ENCODE measurements around the gene SLC22A4.

SLC22A4 gene

GRCh38 chr5:132277971-132278853 is 16.0 kb upstream of the SLC22A4 start:
- no peak overlapping the region for H3K4me3 ChIP-seq (ENCODE audit: insufficient read depth in 1 of 2, low read depth in 1 of 2, low read length in 2 of 2)
- H3K79me1 ChIP-seq (replicated peaks; ENCODE audit: low read length, poor library complexity, severe bottlenecking), result peaks cover 2% of the 10 kb centered on the region
- H3K23ac ChIP-seq (ENCODE audit: low read length in 2 of 2), result no peak overlapping the region
- peaks cover 7% of the 10 kb centered on the region for H3K4me1 ChIP-seq (ENCODE audit: control insufficient read depth, insufficient read depth, low read depth, low read length)
- H2BK120ac ChIP-seq (ENCODE audit: low read depth, low read length), result no peak overlapping the region
- no peak overlapping the region for H4K8ac ChIP-seq (ENCODE audit: low read length)
- WGBS, result 97% methylated on average over 6 of the region's 6 CpGs
- no peak overlapping the region for H3K18ac ChIP-seq (ENCODE audit: low read depth in 1 of 2, low read length in 2 of 2)
- no peak overlapping the region for H2BK12ac ChIP-seq (ENCODE audit: low read length in 2 of 2)
- peak overlapping the region; percentile 23 for H2AK5ac ChIP-seq (ENCODE audit: low read length, severe bottlenecking)
- H2AFZ ChIP-seq (ENCODE audit: low read depth, low read length), result no peak overlapping the region
- no peak overlapping the region for H3K14ac ChIP-seq (ENCODE audit: low read length in 2 of 2)
- no peaks in the 10 kb centered on the region for H3K9me3 ChIP-seq (ENCODE audit: control insufficient read depth, low read length)
- no peak overlapping the region for H3K4ac ChIP-seq (ENCODE audit: low read depth in 1 of 2, low read length in 2 of 2)
- H2BK5ac ChIP-seq (ENCODE audit: low read depth, low read length, poor library complexity, severe bottlenecking), result no peak overlapping the region
- no peak overlapping the region for H3K4me2 ChIP-seq (ENCODE audit: low read length, poor library complexity, severe bottlenecking)
- DNase-seq, result no peak
- H3K27me3 ChIP-seq (ENCODE audit: control insufficient read depth in 1 of 2, insufficient read depth in 1 of 2, low read length in 2 of 2), result no peaks in the 10 kb centered on the region
- no peak overlapping the region for H3K27ac ChIP-seq (ENCODE audit: low read length, poor library complexity, severe bottlenecking)
- no peak overlapping the region for H2BK15ac ChIP-seq (ENCODE audit: low read depth, poor library complexity, severe bottlenecking)
- peaks cover 13 to 14% of the 10 kb centered on the region in 2 experiments for H3K36me3 ChIP-seq (ENCODE audit: control insufficient read depth in 1 of 2, insufficient read depth in 2 of 2, low read depth in 1 of 2, low read length in 2 of 2)
- H4K91ac ChIP-seq (ENCODE audit: low read length), result no peak overlapping the region
- H3K9ac ChIP-seq (ENCODE audit: low read length), result no peak overlapping the region

GRCh38 chr5:132279801-132280200 is 14.4 kb upstream of the SLC22A4 start:
- WGBS, result 96% methylated on average over 3 of the region's 3 CpGs

GRCh38 chr5:132280371-132281240 is 13.6 kb upstream of the SLC22A4 start:
- Histone ChIP-seq H3K27ac (ENCODE audit: low read length, poor library complexity, severe bottlenecking) (no peak overlapping the region), H2BK5ac (ENCODE audit: low read depth, low read length, poor library complexity, severe bottlenecking) (no peak overlapping the region), H4K8ac (ENCODE audit: low read length) (no peak overlapping the region), H2AFZ (ENCODE audit: low read depth, low read length) (no peak overlapping the region), H3K36me3 (ENCODE audit: control insufficient read depth in 1 of 2, insufficient read depth in 2 of 2, low read depth in 1 of 2, low read length in 2 of 2) (peaks cover 0 to 2% of the 10 kb centered on the region in 2 experiments), H2BK120ac (ENCODE audit: low read depth, low read length) (no peak overlapping the region), H2BK12ac (ENCODE audit: low read length in 2 of 2) (no peak overlapping the region), H3K4me3 (ENCODE audit: insufficient read depth in 1 of 2, low read depth in 1 of 2, low read length in 2 of 2) (no peak overlapping the region), H3K9me3 (ENCODE audit: control insufficient read depth, low read length) (no peaks in the 10 kb centered on the region), H2AK5ac (ENCODE audit: low read length, severe bottlenecking) (no peak overlapping the region), H4K91ac (ENCODE audit: low read length) (no peak overlapping the region), H3K9ac (ENCODE audit: low read length) (no peak overlapping the region), H3K18ac (ENCODE audit: low read depth in 1 of 2, low read length in 2 of 2) (no peak overlapping the region), H3K4ac (ENCODE audit: low read depth in 1 of 2, low read length in 2 of 2) (no peak overlapping the region), H3K27me3 (ENCODE audit: control insufficient read depth in 1 of 2, insufficient read depth in 1 of 2, low read length in 2 of 2) (no peaks in the 10 kb centered on the region), H2BK15ac (ENCODE audit: low read depth, poor library complexity, severe bottlenecking) (no peak overlapping the region), H3K4me1 (ENCODE audit: control insufficient read depth, insufficient read depth, low read depth, low read length) (no peaks in the 10 kb centered on the region), H3K14ac (ENCODE audit: low read length in 2 of 2) (no peak overlapping the region), H3K23ac (ENCODE audit: low read length in 2 of 2) (no peak overlapping the region), H3K4me2 (ENCODE audit: low read length, poor library complexity, severe bottlenecking) (no peak overlapping the region), H3K79me1 (replicated peaks; ENCODE audit: low read length, poor library complexity, severe bottlenecking) (no peaks in the 10 kb centered on the region)
- DNase-seq, result no peak
- WGBS, result 77% methylated on average over 2 of the region's 5 CpGs

More at GRCh38 chr5:132279801-132280200, 14.4 kb upstream of the SLC22A4 start:
- H2BK120ac ChIP-seq (ENCODE audit: low read depth, low read length), result no peak overlapping the region
- H3K27ac ChIP-seq (ENCODE audit: low read length, poor library complexity, severe bottlenecking), result no peak overlapping the region
- H3K79me1 ChIP-seq (replicated peaks; ENCODE audit: low read length, poor library complexity, severe bottlenecking), result no peaks in the 10 kb centered on the region
- no peaks in the 10 kb centered on the region for H3K4me1 ChIP-seq (ENCODE audit: control insufficient read depth, insufficient read depth, low read depth, low read length)
- no peak for DNase-seq
- H3K14ac ChIP-seq (ENCODE audit: low read length in 2 of 2), result no peak overlapping the region
- H3K4me3 ChIP-seq (ENCODE audit: insufficient read depth in 1 of 2, low read depth in 1 of 2, low read length in 2 of 2), result no peak overlapping the region
- H3K18ac ChIP-seq (ENCODE audit: low read depth in 1 of 2, low read length in 2 of 2), result no peak overlapping the region
- H4K91ac ChIP-seq (ENCODE audit: low read length), result no peak overlapping the region
- H3K36me3 ChIP-seq (ENCODE audit: control insufficient read depth in 1 of 2, insufficient read depth in 2 of 2, low read depth in 1 of 2, low read length in 2 of 2), result peaks cover 4 to 5% of the 10 kb centered on the region in 2 experiments
- H2AK5ac ChIP-seq (ENCODE audit: low read length, severe bottlenecking), result no peak overlapping the region
- no peak overlapping the region for H2AFZ ChIP-seq (ENCODE audit: low read depth, low read length)
- H2BK15ac ChIP-seq (ENCODE audit: low read depth, poor library complexity, severe bottlenecking), result no peak overlapping the region
- no peak overlapping the region for H2BK5ac ChIP-seq (ENCODE audit: low read depth, low read length, poor library complexity, severe bottlenecking)
- no peak overlapping the region for H3K23ac ChIP-seq (ENCODE audit: low read length in 2 of 2)
- no peak overlapping the region for H3K9ac ChIP-seq (ENCODE audit: low read length)
- H3K4me2 ChIP-seq (ENCODE audit: low read length, poor library complexity, severe bottlenecking), result no peak overlapping the region
- H3K4ac ChIP-seq (ENCODE audit: low read depth in 1 of 2, low read length in 2 of 2), result no peak overlapping the region
- no peaks in the 10 kb centered on the region for H3K27me3 ChIP-seq (ENCODE audit: control insufficient read depth in 1 of 2, insufficient read depth in 1 of 2, low read length in 2 of 2)
- no peaks in the 10 kb centered on the region for H3K9me3 ChIP-seq (ENCODE audit: control insufficient read depth, low read length)
- no peak overlapping the region for H2BK12ac ChIP-seq (ENCODE audit: low read length in 2 of 2)
- no peak overlapping the region for H4K8ac ChIP-seq (ENCODE audit: low read length)
